Lower leg skin (tissue), 4 donors: ENCODE data around the gene ADGRG3. TPM values are rescaled to one million over a fixed set of nuclear protein-coding genes. Genes with fewer than 3 reads are reported as not detected.

Experiments used
- DNase-seq, 2 donors: peaks; one replicate each; pipeline ENCODE4 v3.0.0-alpha.2; 2019; ENCODE audit warnings: low spot score in 2 of 2
- H3K4me3 ChIP-seq: fragments of 200-600 bp; sonication (generic); 2 replicates; pipeline ENCODE4 v1.5.1; 2017; ENCODE audit warnings: mild to moderate bottlenecking, low read depth; ENCODE audit not compliant: poor library complexity, severe bottlenecking
- CTCF ChIP-seq, 3 donors: fragments of 450-650 bp; IDR thresholded peaks; one replicate each; pipeline ENCODE4 v1.5.1; 2016; ENCODE audit warnings: antibody characterized with exemption in 3 of 3, mild to moderate bottlenecking in 3 of 3, moderate library complexity in 2 of 3
- POLR2A ChIP-seq, 2 donors: fragments of 450-650 bp; IDR thresholded peaks; one replicate each; pipeline ENCODE4 v1.6.1; 2016 to 2017; ENCODE audit warnings: antibody characterized with exemption in 2 of 2, mild to moderate bottlenecking in 1 of 2, moderate library complexity in 1 of 2
- WGBS, 2 donors: methylation state at CpG; one replicate each; pipeline ENCODE4 v1.1.5; 2018; 5-methylcytosine and 5-hydroxymethylcytosine counted together
- intact Hi-C: fragments of 100-400 bp; cut with DNase I; formaldehyde crosslinking; loops from one replicate; pipeline ENCODE4 v1.15.0; 2023; ENCODE audit warnings: low total_unique reads
- total RNA-seq, 4 donors: library from RNA; depleted of rRNA; stranded (reverse); fragments of >200 nt; gene quantifications; one replicate each; pipeline ENCODE4 v1.1.0, GENCODE V29; 2016

Gene ADGRG3
- total RNA-seq, 4 donors from 2014 or later: 0.25 to 7.3 (median 1.1) TPM

- DNase-seq: no peak
- 86% methylated on average over 21 of the region's 21 CpGs for WGBS, 2 donors
- intact Hi-C loops: no loop called here
- no peak for TF ChIP-seq POLR2A (IDR thresholded peaks at IDR 0.05)
- no peak for TF ChIP-seq CTCF (IDR thresholded peaks at IDR 0.05)
- H3K4me3 ChIP-seq: no peak overlapping the region
These were observed 4.7 kb upstream of the ADGRG3 start for GRCh38 chr16:57663436-57663835.

GRCh38 chr16:57663917-57664661 is 4.0 kb upstream of the ADGRG3 start:
- no peak for DNase-seq
- intact Hi-C loops: no loop called here
- WGBS, 2 donors: 82 to 85% methylated on average over 15 of the region's 15 CpGs
- TF ChIP-seq POLR2A (IDR thresholded peaks at IDR 0.05) (no peak), CTCF (IDR thresholded peaks at IDR 0.05) (no peak)
- no peak overlapping the region for H3K4me3 ChIP-seq

GRCh38 chr16:57664662-57665025 is 3.5 kb upstream of the ADGRG3 start:
- intact Hi-C loops: no loop called here
- no peak for DNase-seq
- TF ChIP-seq POLR2A (IDR thresholded peaks at IDR 0.05) (no peak), CTCF (IDR thresholded peaks at IDR 0.05) (no peak)
- WGBS, 2 donors: 87 to 90% methylated on average over 6 of the region's 6 CpGs
- H3K4me3 ChIP-seq: no peak overlapping the region

- no peak for TF ChIP-seq POLR2A (IDR thresholded peaks at IDR 0.05)
- TF ChIP-seq CTCF (IDR thresholded peaks at IDR 0.05): no peak
- WGBS, 2 donors: 68 to 91% methylated on average over 3 to 4 of the region's 4 CpGs
- no peak overlapping the region for H3K4me3 ChIP-seq
- DNase-seq: no peak
- intact Hi-C loops: no loop called here
These were observed 2.6 kb upstream of the ADGRG3 start for GRCh38 chr16:57665541-57665940.

GRCh38 chr16:57666353-57667047 is 1.6 kb upstream of the ADGRG3 start:
- 69 to 77% methylated on average over 9 to 11 of the region's 11 CpGs for WGBS, 2 donors
- no peak overlapping the region for H3K4me3 ChIP-seq
- DNase-seq: no peak
- TF ChIP-seq POLR2A (IDR thresholded peaks at IDR 0.05) (no peak), CTCF (IDR thresholded peaks at IDR 0.05) (no peak)
- intact Hi-C loops: no loop called here
